Muscle of arm (tissue), 12 donors: ENCODE measurements around the gene LMTK2. TPM values are rescaled to one million over a fixed set of nuclear protein-coding genes. Genes with fewer than 3 reads are reported as not detected.
"Not testable (repeated sequence)": the region's sequence is repeated elsewhere in the genome, so short reads cannot be mapped to it uniquely, and the experiment has no call there.

Experiments used
- DNase-seq: peaks from one replicate; pipeline ENCODE4 v3.0.0-alpha.2; 2013
- polyA plus RNA-seq, 12 donors: library from polyadenylated mRNA; unstranded; fragments of 120-200 nt; gene quantifications; one replicate each; pipeline ENCODE4 v1.2.1, GENCODE V29; 2013; ENCODE audit not compliant: insufficient read length in 12 of 12

Gene LMTK2
- polyA plus RNA-seq, 12 donors, result 6.4 to 11.0 (median 7.0) TPM; not detected in 1

DNA sequence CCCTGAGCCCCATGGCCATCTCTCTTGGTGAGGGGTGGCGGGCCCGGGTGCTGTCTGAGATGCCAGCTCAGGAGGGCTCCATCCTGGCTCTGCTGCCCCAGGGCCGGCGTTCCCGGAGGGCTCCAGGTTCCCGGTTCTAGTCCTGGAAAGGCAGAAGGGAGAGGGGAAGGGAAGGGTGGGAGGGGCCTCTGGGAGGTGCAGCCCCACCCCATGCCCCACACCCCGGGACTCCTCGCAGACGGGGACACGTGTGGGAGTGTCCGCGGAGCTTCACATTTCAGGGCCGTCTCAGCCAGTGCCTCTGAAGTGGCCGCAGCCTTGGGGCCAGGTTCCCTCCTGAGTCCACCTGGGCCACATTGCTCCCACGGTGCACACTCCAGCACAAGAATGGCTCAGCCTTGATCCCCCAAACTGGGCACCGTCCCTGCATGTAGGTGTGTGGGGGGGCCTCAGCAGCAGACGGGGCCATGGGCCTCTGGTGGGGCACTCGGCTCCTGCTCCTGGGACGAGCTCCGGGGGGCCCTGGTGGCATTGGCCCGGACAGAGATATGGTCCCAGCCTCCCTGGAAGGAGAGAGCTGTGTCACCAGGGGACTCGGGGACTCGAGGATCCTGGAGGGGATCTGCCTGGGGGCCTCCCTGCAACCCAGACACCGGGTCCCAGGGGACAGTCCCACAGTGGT, 110.4 kb downstream of the LMTK2 start:
- DNase-seq, result no peak

GRCh38 chr7:98217623-98218582, 111.2 kb downstream of the LMTK2 start:
- DNase-seq, result no peak

DNA sequence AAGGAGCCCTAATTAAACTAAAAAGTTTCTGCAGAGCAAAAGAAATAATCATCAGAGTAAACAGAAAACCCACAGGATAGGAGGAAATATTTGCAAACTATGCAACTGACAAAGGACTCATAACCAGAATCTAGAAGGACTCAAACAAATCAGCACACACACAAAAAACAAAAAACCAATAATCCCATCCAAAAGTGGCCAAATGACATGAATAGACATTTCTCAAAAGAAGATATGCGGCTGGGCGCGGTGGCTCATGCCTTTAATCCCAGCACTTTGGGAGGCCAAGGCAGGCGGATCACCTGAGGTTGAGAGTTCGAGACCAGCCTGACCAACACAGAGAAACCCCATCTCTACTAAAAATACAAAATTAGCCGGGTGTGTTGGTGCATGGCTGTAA, 112.7 kb downstream of the LMTK2 start:
- not testable (repeated sequence) for DNase-seq

GRCh38 chr7:98221611-98222532, 115.2 kb downstream of the LMTK2 start:
- no peak for DNase-seq

GRCh38 chr7:98222533-98223195, 116.0 kb downstream of the LMTK2 start:
- no peak for DNase-seq

- DNase-seq, result no peak
These were observed 116.8 kb downstream of the LMTK2 start for GRCh38 chr7:98223351-98223897.

- no peak for DNase-seq
These were observed 117.4 kb downstream of the LMTK2 start for GRCh38 chr7:98223898-98224700.

DNA sequence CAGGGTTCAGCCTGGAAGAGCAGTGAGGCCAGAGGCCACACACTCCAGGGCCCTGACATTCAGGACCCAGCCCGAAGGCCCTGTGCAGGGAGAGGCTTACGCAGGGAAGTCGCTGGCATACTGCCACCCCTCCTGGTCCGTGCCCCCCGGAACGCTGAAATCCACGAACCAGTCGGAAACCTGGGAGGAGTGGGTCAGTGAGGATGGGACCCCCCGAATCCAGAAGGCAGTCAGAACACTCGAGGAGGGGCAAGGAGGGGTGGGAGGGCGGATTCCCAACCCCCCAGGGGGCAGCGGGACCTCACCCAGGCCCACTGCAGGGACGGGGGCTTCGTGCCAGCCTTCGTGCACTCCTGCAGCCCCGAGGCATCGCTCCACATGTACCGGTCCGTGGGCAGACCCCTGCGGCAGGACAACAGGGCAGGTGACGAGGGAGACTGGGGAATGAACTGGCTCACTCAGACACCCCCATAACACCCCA, 118.1 kb downstream of the LMTK2 start:
- DNase-seq, result no peak

DNA sequence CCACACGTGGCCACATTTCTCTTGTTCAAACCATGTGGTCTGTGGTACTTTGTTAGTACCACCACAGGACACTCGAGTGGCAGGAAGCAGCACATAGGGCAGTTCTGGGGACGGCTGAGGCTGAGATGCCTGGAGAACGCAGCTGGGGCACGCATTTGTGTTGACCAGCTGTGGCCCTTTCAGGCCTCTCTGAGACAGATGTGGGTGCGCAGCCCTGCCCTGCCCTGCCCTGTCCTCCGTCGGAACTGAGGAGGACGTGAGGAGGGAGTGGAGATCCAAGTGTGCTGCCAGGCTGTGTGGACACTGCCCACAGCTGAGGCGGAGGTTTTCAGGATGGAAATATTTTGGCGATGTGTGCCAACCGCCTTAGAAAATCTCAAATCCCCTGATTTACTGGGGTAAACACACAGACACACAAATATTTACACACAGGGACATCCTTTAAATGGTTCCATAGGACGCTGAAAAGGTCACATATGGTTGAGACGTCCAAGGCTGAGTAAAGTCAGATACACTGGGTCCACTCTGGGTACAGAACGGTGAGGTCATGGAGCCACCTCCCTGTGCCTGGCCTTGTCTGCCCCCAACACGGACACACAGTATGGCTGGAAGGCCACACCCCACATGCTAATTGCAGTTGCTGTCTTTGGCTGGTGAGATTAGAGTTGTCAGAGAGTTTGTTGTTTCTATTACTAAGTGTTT, 119.4 kb downstream of the LMTK2 start:
- DNase-seq, result no peak

DNA sequence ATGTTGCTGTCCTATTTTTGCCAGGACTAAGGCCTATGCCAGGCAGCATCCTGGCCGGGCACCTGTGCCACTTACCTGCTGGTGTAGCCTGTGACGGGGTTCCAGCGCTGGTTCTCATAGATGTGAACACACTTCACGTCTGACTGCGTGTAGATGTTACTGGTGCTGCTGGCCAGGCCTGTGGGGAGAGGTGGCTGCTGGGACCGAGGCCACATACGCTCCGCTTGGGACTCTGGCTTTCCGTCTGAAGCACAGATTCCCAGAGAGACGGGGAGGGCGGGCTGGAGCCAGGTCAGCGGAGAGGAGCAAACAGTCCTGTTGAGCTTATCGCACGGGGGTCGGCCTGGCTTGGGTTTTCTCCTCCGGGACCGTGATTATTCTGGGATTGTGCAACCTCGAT, 121.3 kb downstream of the LMTK2 start:
- no peak for DNase-seq

DNA sequence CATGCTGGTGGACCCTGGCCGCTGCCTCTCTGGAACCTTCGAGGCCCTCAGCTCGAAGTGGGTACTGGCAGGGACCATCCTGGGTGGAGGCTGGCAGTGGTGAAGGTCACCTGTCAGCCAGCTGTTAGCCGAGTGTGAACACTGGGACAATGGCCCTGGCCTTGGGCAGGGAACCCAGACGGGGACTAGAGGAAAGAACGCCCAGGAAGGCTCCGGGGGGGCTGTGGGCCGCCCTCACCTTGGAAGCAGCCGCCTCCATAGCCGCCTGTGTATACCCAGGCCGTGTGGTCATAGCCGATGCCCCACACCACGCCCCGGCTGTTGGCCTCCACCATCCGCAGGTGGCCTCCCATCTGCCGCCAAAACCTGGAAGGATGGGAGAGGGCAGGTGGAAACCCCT, 122.1 kb downstream of the LMTK2 start:
- DNase-seq, result no peak

DNA sequence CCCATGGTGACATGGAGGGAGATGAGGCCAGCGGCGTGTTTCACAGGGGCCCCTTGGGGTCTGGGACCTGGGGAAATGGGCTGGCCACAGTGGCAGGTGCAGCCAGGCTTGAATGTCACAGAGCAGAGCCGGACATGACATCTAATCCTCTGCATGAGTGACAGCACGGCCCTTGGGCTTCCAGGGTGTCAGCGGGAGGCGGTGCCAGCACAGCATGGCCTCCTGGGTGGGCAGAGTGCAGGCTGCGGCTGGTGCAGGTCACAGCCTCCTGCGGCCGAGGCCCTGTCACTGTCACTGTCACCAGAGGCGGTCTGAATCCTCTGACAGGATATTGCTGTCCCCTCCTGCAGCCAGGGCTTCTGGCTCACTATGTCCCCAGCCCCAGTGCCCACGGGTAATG, 122.8 kb downstream of the LMTK2 start:
- no peak for DNase-seq

GRCh38 chr7:98229991-98230745, 123.5 kb downstream of the LMTK2 start:
- no peak for DNase-seq

GRCh38 chr7:98230746-98231471, 124.2 kb downstream of the LMTK2 start:
- DNase-seq, result no peak

DNA sequence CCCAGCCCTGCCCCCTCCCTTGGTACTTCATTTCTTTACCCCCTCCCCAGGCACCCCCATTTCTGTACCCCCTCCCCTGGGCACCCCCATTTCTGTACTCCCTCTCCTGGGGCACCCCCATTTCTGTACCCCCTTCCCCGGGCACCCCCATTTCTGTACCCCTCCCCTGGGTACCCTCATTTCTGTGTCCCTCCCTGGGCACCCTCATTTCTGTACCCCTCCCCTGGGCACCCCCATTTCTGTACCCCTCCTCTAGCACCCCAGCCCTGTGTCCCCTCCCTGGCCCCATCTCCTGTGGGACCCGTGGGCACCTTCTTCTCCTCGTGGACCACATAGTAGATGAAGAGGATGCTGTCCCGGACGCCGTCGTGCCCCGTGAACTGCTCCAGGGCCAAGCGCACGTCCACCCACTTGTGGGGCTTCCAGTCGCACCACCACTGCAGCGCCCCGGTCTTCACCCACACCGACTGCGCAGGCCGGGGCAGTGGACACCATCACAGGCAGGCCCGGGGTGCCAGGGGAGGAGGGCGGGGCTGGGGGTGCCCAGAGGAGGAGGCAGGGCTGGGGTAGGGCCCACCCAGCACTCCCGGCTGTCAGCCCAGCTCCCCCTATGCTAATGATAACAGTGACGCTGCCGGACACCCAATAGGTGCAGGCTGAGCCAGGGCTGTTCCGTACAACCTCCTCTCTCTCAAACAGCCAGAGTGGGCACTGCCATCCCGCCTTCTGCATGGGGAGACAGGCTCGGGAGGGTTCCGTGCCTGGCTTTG, 125.0 kb downstream of the LMTK2 start:
- no peak for DNase-seq

GRCh38 chr7:98232263-98232585, 125.6 kb downstream of the LMTK2 start:
- DNase-seq, result no peak

GRCh38 chr7:98232799-98233198, 126.1 kb downstream of the LMTK2 start:
- DNase-seq, result no peak
